Caco-2 (cell line): ENCODE results near the gene SLC2A13. TPM values are rescaled to one million over a fixed set of nuclear protein-coding genes. Genes with fewer than 3 reads are reported as not detected.
"Not testable (repeated sequence)": the region's sequence is repeated elsewhere in the genome, so short reads cannot be mapped to it uniquely, and the experiment has no call there.

Source experiments
- BruUV-seq: library from RNA; stranded (reverse); fragments of 400-500 nt; replicated peaks from 2 replicates; lab custom pipeline; 2021; lab: Mats Ljungman, UMichigan
- CTCF ChIA-PET: fragments of 300-600 bp; sonication (Branson Sonifier 250); formaldehyde crosslinking; loops from one replicate; lab custom pipeline; 2022; ENCODE audit warnings: antibody characterized with exemption; lab: Charles Lee
- POLR2A ChIA-PET: fragments of 300-600 bp; sonication (Branson Sonifier 250); formaldehyde crosslinking; loops from one replicate; lab custom pipeline; 2022; ENCODE audit warnings: antibody characterized with exemption; lab: Charles Lee
- DNase-seq, 2 experiments: peaks; one replicate each; pipeline versions ENCODE4 v3.0.0 to v3.0.0-alpha.2; 2020 to 2022
- H3K27me3 ChIP-seq: replicated peaks from 2 replicates; pipeline ENCODE4 v1.6.0; 2011; ENCODE audit warnings: low read length; ENCODE audit not compliant: control insufficient read depth, insufficient read depth
- H3K36me3 ChIP-seq: 2 replicates; pipeline ENCODE4 v1.5.1; 2011; ENCODE audit warnings: low read length; ENCODE audit not compliant: control insufficient read depth, insufficient read depth
- H3K4me1 ChIP-seq: fragments of 250-450 bp; sonication (Bioruptor Pico); 2 replicates; pipeline ENCODE4 v1.5.1; 2020; ENCODE audit warnings: mild to moderate bottlenecking
- H3K4me3 ChIP-seq: 2 replicates; pipeline ENCODE4 v1.5.1; 2011; ENCODE audit warnings: low read depth, mild to moderate bottlenecking, control low read depth, low read length
- H3K9me3 ChIP-seq: fragments of 250-450 bp; sonication (Bioruptor Pico); 2 replicates; pipeline ENCODE4 v1.5.1; 2020; ENCODE audit warnings: mild to moderate bottlenecking, moderate library complexity
- H3K27ac Mint-ChIP-seq: one replicate; pipeline ENCODE4 v1.8.0; 2022; ENCODE audit warnings: mixed read lengths; ENCODE audit not compliant: unreplicated experiment
- H3K27me3 Mint-ChIP-seq: one replicate; pipeline ENCODE4 v1.8.0; 2022; ENCODE audit warnings: mixed read lengths; ENCODE audit not compliant: insufficient read depth, unreplicated experiment
- H3K36me3 Mint-ChIP-seq: one replicate; pipeline ENCODE4 v1.8.0; 2022; ENCODE audit warnings: mild to moderate bottlenecking, mixed read lengths; ENCODE audit not compliant: insufficient read depth, unreplicated experiment
- H3K4me1 Mint-ChIP-seq: one replicate; pipeline ENCODE4 v1.8.0; 2022; ENCODE audit warnings: low read depth, mixed read lengths; ENCODE audit not compliant: unreplicated experiment
- H3K4me3 Mint-ChIP-seq: one replicate; pipeline ENCODE4 v1.8.0; 2022; ENCODE audit warnings: mild to moderate bottlenecking, moderate library complexity, mixed read lengths; ENCODE audit not compliant: unreplicated experiment
- H3K9me3 Mint-ChIP-seq: one replicate; pipeline ENCODE4 v1.8.0; 2022; ENCODE audit warnings: mixed read lengths; ENCODE audit not compliant: unreplicated experiment
- intact Hi-C: fragments of 100-400 bp; cut with micrococcal nuclease; formaldehyde crosslinking; loops from one replicate; pipeline ENCODE4 v1.10.0; 2022; ENCODE audit not compliant: unreplicated experiment
- total RNA-seq: library from RNA; stranded (reverse); gene quantifications from 2 replicates; pipeline ENCODE4 v1.2.3, GENCODE V29; 2022
- TF ChIP-seq, protein P1 (sequence below), 2 experiments: fragments of 200-600 bp in 1 of 2; IDR thresholded peaks; 1 replicate in 1 of 2; 2 replicates in 1 of 2; pipeline versions ENCODE4 v1.5.1 to v1.8.0; 2011 to 2022; ENCODE audit warnings: antibody characterized with exemption in 1 of 2, control low read depth in 1 of 2, inconsistent platforms in 1 of 2, low read depth in 1 of 2, low read length in 1 of 2, mild to moderate bottlenecking in 1 of 2, moderate library complexity in 1 of 2; ENCODE audit not compliant: insufficient read depth in 1 of 2, severe bottlenecking in 1 of 2, unreplicated experiment in 1 of 2

The SLC2A13 gene
- total RNA-seq, 1 experiment from 2014 or later = 3.0 TPM

DNA sequence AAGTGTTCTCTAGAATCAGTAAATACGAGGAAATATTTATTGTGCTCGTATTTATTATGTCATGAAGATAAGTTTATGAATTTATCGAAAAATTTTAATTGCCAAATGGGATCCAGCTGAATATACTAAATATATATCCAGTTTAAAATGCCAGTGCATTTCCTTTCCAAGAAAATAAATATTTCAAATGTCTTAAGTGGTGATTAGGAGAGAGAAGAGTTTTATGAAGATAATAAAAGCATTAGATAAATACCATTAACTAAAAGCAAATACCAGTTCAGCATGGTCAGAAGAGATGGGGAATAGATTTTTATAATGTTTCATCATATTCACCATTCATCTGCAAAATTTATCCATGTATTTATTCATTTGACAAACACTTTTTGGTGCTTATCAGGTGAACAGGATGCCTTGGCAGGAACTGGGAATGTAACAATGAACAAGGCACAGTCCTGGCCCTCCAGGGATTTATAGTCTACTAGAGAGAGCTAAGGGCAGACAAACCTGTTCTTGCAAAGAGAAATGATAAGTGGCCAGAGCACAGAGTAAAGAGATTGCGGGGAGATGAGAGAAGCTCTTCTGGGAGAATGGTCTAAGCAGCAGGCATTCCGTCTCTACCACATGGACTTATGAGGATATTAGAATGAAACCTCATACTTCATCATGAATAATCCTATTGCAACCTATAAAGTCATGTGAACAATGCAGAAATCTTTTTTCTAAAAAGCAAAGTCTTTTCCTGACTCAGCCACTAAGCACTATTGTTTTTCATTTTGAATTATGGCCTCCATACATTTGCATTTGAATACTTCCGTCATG is 342.6 kb downstream of the SLC2A13 start:
- H3K27me3 Mint-ChIP-seq = no peaks in the 10 kb centered on the region
- no peaks in the 10 kb centered on the region for H3K36me3 ChIP-seq
- BruUV-seq = no TSS peak
- TF ChIP-seq, protein P1, sequence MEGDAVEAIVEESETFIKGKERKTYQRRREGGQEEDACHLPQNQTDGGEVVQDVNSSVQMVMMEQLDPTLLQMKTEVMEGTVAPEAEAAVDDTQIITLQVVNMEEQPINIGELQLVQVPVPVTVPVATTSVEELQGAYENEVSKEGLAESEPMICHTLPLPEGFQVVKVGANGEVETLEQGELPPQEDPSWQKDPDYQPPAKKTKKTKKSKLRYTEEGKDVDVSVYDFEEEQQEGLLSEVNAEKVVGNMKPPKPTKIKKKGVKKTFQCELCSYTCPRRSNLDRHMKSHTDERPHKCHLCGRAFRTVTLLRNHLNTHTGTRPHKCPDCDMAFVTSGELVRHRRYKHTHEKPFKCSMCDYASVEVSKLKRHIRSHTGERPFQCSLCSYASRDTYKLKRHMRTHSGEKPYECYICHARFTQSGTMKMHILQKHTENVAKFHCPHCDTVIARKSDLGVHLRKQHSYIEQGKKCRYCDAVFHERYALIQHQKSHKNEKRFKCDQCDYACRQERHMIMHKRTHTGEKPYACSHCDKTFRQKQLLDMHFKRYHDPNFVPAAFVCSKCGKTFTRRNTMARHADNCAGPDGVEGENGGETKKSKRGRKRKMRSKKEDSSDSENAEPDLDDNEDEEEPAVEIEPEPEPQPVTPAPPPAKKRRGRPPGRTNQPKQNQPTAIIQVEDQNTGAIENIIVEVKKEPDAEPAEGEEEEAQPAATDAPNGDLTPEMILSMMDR (IDR thresholded peaks at IDR 0.05; ENCODE audit: insufficient read depth in 1 of 2, low read depth in 1 of 2, low read length in 1 of 2, severe bottlenecking in 1 of 2, unreplicated experiment in 1 of 2) = no peak
- H3K4me1 Mint-ChIP-seq = no peaks in the 10 kb centered on the region
- POLR2A ChIA-PET = no interaction called here
- no peaks in the 10 kb centered on the region for H3K9me3 ChIP-seq
- CTCF ChIA-PET = no interaction called here
- no peak overlapping the region for H3K4me3 ChIP-seq
- H3K36me3 Mint-ChIP-seq = no peaks in the 10 kb centered on the region
- no peaks in the 10 kb centered on the region for H3K27me3 ChIP-seq
- DNase-seq = no peak
- no peak overlapping the region for H3K27ac Mint-ChIP-seq
- H3K9me3 Mint-ChIP-seq = no peaks in the 10 kb centered on the region
- no peaks in the 10 kb centered on the region for H3K4me1 ChIP-seq
- intact Hi-C loops = no loop called here
- H3K4me3 Mint-ChIP-seq = no peak overlapping the region

DNA sequence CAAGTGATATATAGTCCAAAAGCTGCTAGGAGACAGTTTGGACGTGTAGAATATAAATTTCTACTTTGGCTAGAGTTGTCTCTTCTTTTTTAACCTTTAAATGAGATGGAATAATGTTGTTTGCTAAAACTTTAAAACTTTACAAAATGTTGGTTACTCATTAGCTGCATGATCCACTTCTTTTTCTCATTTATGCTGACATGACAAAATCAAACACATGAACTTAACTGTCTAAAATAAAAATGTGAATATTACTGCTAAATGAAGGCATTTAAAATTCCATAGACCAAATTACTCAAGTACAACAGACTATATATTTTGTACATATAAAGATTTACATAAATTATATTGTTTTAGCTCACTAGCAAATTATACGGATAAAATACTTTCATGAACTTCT is 350.4 kb downstream of the SLC2A13 start:
- TF ChIP-seq, protein P1 (IDR thresholded peaks at IDR 0.05; ENCODE audit: insufficient read depth in 1 of 2, low read depth in 1 of 2, low read length in 1 of 2, severe bottlenecking in 1 of 2, unreplicated experiment in 1 of 2) = no peak
- H3K36me3 Mint-ChIP-seq = no peaks in the 10 kb centered on the region
- DNase-seq = no peak
- Histone ChIP-seq H3K36me3 (no peaks in the 10 kb centered on the region), H3K27me3 (no peaks in the 10 kb centered on the region), H3K4me3 (no peak overlapping the region), H3K9me3 (no peaks in the 10 kb centered on the region), H3K4me1 (no peaks in the 10 kb centered on the region)
- POLR2A ChIA-PET = no interaction called here
- H3K9me3 Mint-ChIP-seq = no peaks in the 10 kb centered on the region
- BruUV-seq = no TSS peak
- no peaks in the 10 kb centered on the region for H3K4me1 Mint-ChIP-seq
- no peaks in the 10 kb centered on the region for H3K27me3 Mint-ChIP-seq
- no peak overlapping the region for H3K4me3 Mint-ChIP-seq
- intact Hi-C loops = no loop called here
- CTCF ChIA-PET = no interaction called here
- no peak overlapping the region for H3K27ac Mint-ChIP-seq

DNA sequence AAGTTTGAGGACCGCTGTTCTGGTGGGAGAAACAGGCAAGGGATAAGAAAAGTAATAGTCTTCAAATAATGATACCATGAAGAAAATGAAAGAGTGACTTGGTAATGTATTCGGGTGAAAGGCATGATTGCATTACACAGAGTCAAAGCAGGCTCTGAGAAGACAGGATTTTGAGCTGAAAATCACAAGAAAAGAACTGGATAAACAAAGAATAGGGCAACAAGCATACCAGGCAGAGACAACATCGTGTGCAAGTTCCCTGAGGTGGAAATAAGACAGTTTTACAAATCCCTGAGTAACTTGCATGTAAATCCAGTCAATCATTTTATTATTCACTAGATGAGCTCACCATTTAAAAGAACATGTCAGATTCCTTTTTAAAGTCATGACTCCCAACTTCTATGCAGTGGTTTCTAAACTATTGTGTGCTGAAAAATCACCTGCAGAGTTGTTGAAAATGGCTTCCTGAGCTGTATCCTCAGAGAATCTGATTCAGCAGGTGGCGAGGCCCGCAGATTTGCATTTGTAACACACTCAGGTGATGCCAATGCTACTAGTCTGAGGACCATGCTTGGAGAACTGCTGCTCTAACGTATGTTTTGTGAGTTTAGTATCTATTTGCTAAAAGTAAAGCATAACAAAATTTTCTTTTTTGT is 353.3 kb downstream of the SLC2A13 start:
- Mint-ChIP-seq H3K36me3 (no peaks in the 10 kb centered on the region), H3K27me3 (no peaks in the 10 kb centered on the region), H3K9me3 (no peaks in the 10 kb centered on the region), H3K4me3 (no peak overlapping the region), H3K4me1 (no peaks in the 10 kb centered on the region), H3K27ac (no peak overlapping the region)
- no peak for DNase-seq
- no peaks in the 10 kb centered on the region for H3K27me3 ChIP-seq
- H3K36me3 ChIP-seq = no peaks in the 10 kb centered on the region
- POLR2A ChIA-PET = no interaction called here
- no peak overlapping the region for H3K4me3 ChIP-seq
- BruUV-seq = no TSS peak
- TF ChIP-seq, protein P1 (IDR thresholded peaks at IDR 0.05; ENCODE audit: insufficient read depth in 1 of 2, low read depth in 1 of 2, low read length in 1 of 2, severe bottlenecking in 1 of 2, unreplicated experiment in 1 of 2) = no peak
- intact Hi-C loops = no loop called here
- H3K9me3 ChIP-seq = no peaks in the 10 kb centered on the region
- CTCF ChIA-PET = no interaction called here
- H3K4me1 ChIP-seq = no peaks in the 10 kb centered on the region

DNA sequence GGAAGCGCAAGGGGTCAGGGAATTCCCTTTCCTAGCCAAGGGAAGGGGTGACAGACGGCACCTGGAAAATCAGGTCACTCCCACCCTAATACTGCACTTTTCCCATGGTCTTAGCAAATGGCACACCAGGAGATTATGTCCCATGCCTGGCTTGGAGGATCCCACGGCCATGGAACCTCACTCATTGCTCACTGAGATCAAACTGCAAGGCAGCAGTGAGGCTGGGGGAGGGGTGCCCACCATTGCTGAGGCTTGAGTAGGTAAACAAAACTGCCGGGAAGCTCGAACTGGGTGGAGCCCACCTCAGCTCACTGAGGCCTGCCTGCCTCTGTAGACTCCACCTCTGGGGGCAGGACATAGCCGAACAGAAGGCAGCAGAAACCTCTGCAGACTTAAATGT is 359.7 kb downstream of the SLC2A13 start:
- H3K4me1 ChIP-seq, H3K36me3 ChIP-seq, H3K4me1 Mint-ChIP-seq, H3K4me3 ChIP-seq, H3K27ac Mint-ChIP-seq, intact Hi-C loops, H3K36me3 Mint-ChIP-seq, H3K27me3 Mint-ChIP-seq, DNase-seq, CTCF ChIA-PET, H3K9me3 ChIP-seq, BruUV-seq, H3K4me3 Mint-ChIP-seq, H3K27me3 ChIP-seq, POLR2A ChIA-PET: not testable (repeated sequence)
- H3K9me3 Mint-ChIP-seq = peaks cover 14% of the 10 kb centered on the region
